Ovary (tissue), 3 donors: ENCODE measurements around the gene PARP4.

Experiments
- EP300 ChIP-seq: sonication (generic); formaldehyde crosslinking; IDR thresholded peaks from one replicate; pipeline ENCODE4 v1.6.1; 2017; ENCODE audit warnings: antibody characterized with exemption
- TF ChIP-seq, protein P1 (sequence below), 3 donors: fragments of 450-650 bp in 2 of 3; fragments of 200-600 bp in 1 of 3; IDR thresholded peaks; one replicate each; pipeline versions ENCODE4 v1.5.1 to v1.8.0; 2016 to 2022; ENCODE audit warnings: antibody characterized with exemption in 3 of 3, mild to moderate bottlenecking in 1 of 3
- donor health status: DM: no; HTN: no; CAD: no.

DNA sequence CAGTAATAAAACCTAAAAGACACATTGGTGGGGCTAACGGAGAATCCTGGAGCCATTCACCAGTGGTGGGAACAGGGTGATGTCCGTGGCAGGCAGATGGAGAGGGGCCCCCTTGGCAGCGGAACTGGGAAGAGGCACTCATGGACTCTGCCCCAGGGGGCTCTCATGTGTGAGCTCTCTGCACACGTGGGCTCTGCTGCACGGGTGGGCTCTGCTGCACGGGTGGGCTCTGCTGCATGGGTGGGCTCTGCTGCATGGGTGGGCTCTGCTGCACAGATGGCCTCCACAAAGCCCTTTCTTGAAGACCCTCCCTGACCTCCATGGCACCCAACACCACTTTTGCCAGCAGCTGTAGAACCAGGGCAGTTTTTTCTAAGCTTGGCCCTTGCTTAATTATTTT lies 52.3 kb downstream of the PARP4 start:
- no peak for TF ChIP-seq EP300
- TF ChIP-seq, protein P1, sequence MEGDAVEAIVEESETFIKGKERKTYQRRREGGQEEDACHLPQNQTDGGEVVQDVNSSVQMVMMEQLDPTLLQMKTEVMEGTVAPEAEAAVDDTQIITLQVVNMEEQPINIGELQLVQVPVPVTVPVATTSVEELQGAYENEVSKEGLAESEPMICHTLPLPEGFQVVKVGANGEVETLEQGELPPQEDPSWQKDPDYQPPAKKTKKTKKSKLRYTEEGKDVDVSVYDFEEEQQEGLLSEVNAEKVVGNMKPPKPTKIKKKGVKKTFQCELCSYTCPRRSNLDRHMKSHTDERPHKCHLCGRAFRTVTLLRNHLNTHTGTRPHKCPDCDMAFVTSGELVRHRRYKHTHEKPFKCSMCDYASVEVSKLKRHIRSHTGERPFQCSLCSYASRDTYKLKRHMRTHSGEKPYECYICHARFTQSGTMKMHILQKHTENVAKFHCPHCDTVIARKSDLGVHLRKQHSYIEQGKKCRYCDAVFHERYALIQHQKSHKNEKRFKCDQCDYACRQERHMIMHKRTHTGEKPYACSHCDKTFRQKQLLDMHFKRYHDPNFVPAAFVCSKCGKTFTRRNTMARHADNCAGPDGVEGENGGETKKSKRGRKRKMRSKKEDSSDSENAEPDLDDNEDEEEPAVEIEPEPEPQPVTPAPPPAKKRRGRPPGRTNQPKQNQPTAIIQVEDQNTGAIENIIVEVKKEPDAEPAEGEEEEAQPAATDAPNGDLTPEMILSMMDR (IDR thresholded peaks at IDR 0.05): no peak
